ENCODE data around the gene MYO5A.

DNA sequence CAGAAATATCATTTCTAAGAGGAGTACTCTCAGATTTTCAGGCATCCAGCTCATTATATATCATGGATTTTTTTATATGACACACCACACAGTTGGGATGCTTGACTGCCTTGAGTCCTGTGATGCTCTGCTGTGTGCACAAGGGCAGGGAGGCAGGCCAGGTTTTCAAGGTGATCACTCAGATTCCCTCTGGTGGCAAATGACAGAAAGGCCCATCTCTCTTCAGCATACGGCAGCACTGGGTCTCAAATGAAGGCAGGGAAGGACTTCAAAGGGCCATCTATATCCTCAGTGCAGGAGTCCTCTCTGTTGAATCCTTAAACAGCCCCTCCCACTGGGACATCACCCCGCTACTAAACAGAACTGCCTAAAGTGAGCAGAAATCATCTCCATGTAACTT, 178.3 kb downstream of the MYO5A start:
- TF ChIP-seq, protein P1, sequence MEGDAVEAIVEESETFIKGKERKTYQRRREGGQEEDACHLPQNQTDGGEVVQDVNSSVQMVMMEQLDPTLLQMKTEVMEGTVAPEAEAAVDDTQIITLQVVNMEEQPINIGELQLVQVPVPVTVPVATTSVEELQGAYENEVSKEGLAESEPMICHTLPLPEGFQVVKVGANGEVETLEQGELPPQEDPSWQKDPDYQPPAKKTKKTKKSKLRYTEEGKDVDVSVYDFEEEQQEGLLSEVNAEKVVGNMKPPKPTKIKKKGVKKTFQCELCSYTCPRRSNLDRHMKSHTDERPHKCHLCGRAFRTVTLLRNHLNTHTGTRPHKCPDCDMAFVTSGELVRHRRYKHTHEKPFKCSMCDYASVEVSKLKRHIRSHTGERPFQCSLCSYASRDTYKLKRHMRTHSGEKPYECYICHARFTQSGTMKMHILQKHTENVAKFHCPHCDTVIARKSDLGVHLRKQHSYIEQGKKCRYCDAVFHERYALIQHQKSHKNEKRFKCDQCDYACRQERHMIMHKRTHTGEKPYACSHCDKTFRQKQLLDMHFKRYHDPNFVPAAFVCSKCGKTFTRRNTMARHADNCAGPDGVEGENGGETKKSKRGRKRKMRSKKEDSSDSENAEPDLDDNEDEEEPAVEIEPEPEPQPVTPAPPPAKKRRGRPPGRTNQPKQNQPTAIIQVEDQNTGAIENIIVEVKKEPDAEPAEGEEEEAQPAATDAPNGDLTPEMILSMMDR (IDR thresholded peaks at IDR 0.05): no peak
- TF ChIP-seq SIN3A (IDR thresholded peaks at IDR 0.05; ENCODE audit: borderline replicate concordance, insufficient read depth, low read depth, low read length): no peak
